ENCODE measurements around the gene ZNF319. TPM values are rescaled to one million over a fixed set of nuclear protein-coding genes. Genes with fewer than 3 reads are reported as not detected.

The ZNF319 gene
- total and polyA plus RNA-seq, 4 donors: 0.64 to 3.4 (median 2.6) TPM

DNA sequence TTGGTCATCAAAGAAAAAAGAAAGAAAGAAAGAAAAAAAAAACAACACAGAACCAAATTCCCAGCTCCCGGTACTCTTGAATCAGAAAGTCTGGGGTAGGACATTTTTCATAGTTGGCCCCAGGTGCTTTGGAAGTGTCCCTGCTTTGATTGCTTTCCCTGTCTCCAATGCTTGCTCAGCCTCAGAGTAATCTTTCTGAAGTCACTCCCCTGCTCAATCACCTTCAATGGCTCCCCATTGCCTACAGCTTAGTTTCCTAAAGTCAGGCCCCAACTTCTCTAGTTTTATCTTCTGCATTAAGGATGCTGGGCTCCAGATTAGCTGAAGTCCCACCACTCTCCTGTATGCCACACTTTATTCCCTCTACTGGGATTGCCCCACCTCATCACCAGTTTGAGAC is 46.6 kb downstream of the ZNF319 start:
- no peak for DNase-seq (ENCODE audit: low spot score)
- H3K9me3 ChIP-seq (ENCODE audit: control insufficient read depth in 4 of 4, low read length in 3 of 4): no peaks in the 10 kb centered on the region
- H3K27ac ChIP-seq (ENCODE audit: low read depth in 1 of 2, low read length in 2 of 2): no peak overlapping the region
- H3K4me1 ChIP-seq (ENCODE audit: control insufficient read depth in 4 of 4, insufficient read depth in 4 of 4, low read length in 3 of 4): no peaks in the 10 kb centered on the region
- TF ChIP-seq SP1 (IDR thresholded peaks at IDR 0.05) (no peak), FOXA2 (IDR thresholded peaks at IDR 0.05) (no peak), TAF1 (conservative IDR thresholded peaks at IDR 0.05) (no peak), GABPA (IDR thresholded peaks at IDR 0.05 in 1 of 2, conservative IDR thresholded peaks at IDR 0.05 in 1 of 2) (no peak), YY1 (IDR thresholded peaks at IDR 0.05) (no peak), FOXA1 (IDR thresholded peaks at IDR 0.05) (no peak), RXRA (IDR thresholded peaks at IDR 0.05) (no peak), RAD21 (IDR thresholded peaks at IDR 0.05) (no peak), EGR1 (IDR thresholded peaks at IDR 0.05; ENCODE audit: low read depth in 2 of 2) (no peak), HNF4G (IDR thresholded peaks at IDR 0.05) (no peak), HNF4A (conservative IDR thresholded peaks at IDR 0.05) (no peak), NR2F2 (IDR thresholded peaks at IDR 0.05) (no peak), JUND (IDR thresholded peaks at IDR 0.05) (no peak)
- TF ChIP-seq, protein P1, sequence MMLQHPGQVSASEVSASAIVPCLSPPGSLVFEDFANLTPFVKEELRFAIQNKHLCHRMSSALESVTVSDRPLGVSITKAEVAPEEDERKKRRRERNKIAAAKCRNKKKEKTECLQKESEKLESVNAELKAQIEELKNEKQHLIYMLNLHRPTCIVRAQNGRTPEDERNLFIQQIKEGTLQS (IDR thresholded peaks at IDR 0.05): no peak
- TF ChIP-seq, protein P2, sequence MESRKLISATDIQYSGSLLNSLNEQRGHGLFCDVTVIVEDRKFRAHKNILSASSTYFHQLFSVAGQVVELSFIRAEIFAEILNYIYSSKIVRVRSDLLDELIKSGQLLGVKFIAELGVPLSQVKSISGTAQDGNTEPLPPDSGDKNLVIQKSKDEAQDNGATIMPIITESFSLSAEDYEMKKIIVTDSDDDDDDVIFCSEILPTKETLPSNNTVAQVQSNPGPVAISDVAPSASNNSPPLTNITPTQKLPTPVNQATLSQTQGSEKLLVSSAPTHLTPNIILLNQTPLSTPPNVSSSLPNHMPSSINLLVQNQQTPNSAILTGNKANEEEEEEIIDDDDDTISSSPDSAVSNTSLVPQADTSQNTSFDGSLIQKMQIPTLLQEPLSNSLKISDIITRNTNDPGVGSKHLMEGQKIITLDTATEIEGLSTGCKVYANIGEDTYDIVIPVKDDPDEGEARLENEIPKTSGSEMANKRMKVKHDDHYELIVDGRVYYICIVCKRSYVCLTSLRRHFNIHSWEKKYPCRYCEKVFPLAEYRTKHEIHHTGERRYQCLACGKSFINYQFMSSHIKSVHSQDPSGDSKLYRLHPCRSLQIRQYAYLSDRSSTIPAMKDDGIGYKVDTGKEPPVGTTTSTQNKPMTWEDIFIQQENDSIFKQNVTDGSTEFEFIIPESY (IDR thresholded peaks at IDR 0.05): no peak
- TF ChIP-seq, protein P3, sequence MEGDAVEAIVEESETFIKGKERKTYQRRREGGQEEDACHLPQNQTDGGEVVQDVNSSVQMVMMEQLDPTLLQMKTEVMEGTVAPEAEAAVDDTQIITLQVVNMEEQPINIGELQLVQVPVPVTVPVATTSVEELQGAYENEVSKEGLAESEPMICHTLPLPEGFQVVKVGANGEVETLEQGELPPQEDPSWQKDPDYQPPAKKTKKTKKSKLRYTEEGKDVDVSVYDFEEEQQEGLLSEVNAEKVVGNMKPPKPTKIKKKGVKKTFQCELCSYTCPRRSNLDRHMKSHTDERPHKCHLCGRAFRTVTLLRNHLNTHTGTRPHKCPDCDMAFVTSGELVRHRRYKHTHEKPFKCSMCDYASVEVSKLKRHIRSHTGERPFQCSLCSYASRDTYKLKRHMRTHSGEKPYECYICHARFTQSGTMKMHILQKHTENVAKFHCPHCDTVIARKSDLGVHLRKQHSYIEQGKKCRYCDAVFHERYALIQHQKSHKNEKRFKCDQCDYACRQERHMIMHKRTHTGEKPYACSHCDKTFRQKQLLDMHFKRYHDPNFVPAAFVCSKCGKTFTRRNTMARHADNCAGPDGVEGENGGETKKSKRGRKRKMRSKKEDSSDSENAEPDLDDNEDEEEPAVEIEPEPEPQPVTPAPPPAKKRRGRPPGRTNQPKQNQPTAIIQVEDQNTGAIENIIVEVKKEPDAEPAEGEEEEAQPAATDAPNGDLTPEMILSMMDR (IDR thresholded peaks at IDR 0.05; ENCODE audit: low read depth, low read length, missing input control): no peak
- TF ChIP-seq, protein P4, sequence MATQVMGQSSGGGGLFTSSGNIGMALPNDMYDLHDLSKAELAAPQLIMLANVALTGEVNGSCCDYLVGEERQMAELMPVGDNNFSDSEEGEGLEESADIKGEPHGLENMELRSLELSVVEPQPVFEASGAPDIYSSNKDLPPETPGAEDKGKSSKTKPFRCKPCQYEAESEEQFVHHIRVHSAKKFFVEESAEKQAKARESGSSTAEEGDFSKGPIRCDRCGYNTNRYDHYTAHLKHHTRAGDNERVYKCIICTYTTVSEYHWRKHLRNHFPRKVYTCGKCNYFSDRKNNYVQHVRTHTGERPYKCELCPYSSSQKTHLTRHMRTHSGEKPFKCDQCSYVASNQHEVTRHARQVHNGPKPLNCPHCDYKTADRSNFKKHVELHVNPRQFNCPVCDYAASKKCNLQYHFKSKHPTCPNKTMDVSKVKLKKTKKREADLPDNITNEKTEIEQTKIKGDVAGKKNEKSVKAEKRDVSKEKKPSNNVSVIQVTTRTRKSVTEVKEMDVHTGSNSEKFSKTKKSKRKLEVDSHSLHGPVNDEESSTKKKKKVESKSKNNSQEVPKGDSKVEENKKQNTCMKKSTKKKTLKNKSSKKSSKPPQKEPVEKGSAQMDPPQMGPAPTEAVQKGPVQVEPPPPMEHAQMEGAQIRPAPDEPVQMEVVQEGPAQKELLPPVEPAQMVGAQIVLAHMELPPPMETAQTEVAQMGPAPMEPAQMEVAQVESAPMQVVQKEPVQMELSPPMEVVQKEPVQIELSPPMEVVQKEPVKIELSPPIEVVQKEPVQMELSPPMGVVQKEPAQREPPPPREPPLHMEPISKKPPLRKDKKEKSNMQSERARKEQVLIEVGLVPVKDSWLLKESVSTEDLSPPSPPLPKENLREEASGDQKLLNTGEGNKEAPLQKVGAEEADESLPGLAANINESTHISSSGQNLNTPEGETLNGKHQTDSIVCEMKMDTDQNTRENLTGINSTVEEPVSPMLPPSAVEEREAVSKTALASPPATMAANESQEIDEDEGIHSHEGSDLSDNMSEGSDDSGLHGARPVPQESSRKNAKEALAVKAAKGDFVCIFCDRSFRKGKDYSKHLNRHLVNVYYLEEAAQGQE (IDR thresholded peaks at IDR 0.05): no peak
- TF ChIP-seq, protein P5, sequence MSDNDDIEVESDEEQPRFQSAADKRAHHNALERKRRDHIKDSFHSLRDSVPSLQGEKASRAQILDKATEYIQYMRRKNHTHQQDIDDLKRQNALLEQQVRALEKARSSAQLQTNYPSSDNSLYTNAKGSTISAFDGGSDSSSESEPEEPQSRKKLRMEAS (IDR thresholded peaks at IDR 0.05): no peak
- no peaks in the 10 kb centered on the region for H3K27me3 ChIP-seq (ENCODE audit: control insufficient read depth in 4 of 4, insufficient read depth in 4 of 4, low read length in 3 of 4)
- H3K9ac ChIP-seq (ENCODE audit: low read depth in 1 of 2, low read length in 2 of 2): no peak overlapping the region
- H3K36me3 ChIP-seq (ENCODE audit: control insufficient read depth in 4 of 4, insufficient read depth in 3 of 4, low read depth in 1 of 4, low read length in 3 of 4): no peaks in the 10 kb centered on the region
- 98% methylated on average over 1 of the region's 1 CpG for whole genome bisulfite sequencing
- H3K4me3 ChIP-seq (ENCODE audit: low read depth in 1 of 3, low read length in 3 of 3): no peak overlapping the region
